T-helper 1 cell treated with Interleukin-12 subunit alpha and Interleukin-12 subunit beta and Interleukin-4 antibody, amounts not matched to agents 30 ng/mL and 1 ng/mL, for 36 hours (primary cell): ENCODE results near the gene APOF. TPM values are rescaled to one million over a fixed set of nuclear protein-coding genes. Genes with fewer than 3 reads are reported as not detected.
"Not testable (repeated sequence)": the region's sequence is repeated elsewhere in the genome, so short reads cannot be mapped to it uniquely, and the experiment has no call there.

ENCODE experiments used
- intact Hi-C: fragments of 100-400 bp; cut with micrococcal nuclease; formaldehyde crosslinking; loops from one replicate; pipeline ENCODE4 v1.15.1; 2024
- total RNA-seq: library from RNA; stranded (reverse); gene quantifications from 2 replicates; pipeline ENCODE4 v1.2.3, GENCODE V29; 2022

The APOF gene
- total RNA-seq, 1 donor from 2014 or later = not detected

DNA sequence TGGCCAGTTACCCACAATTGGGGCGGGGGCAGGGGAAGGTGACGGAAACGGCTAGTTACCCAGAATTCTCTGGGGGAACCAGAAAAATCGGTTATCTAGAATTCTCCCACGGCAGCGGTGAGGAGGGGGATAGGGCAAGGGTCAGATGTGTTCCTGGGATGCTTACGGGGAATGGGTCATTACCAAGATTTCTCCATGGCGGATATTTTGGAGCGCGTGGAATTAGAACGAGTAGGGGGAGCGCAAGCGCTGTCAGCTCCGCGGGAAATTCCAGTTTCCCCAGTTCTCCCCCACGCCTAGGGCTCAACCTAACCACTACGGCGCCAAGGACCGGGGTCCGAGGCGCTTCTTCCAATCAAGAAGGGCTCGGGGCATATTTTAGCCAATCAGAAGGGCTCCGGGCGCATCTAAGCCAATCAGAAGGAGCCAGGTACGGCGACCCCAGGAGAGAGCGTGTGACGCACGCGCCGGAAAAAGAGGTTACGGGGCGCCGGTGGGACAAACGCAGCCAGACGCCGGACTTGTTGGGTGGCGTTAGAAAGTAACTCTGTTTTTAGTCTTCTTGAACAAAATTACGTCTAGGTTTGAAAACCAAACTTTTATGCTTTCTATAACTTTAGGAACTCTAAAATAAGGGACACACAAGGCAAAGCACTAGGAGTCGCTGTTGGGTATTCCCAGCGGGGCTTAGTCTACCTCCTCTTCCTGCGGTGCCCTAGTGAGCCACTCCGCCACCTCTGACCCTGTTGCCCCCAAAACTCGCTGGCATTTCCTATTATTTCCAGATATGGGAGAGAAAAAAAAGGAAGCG, 28.8 kb downstream of the APOF start, which contains the start of gene PAN2:
Gene PAN2 (minus strand): TSS at position 322 of the 811 bp plus-strand sequence. CDS start 906 bp downstream, outside the sequence.
- intact Hi-C loops = loop anchor here (1.0 kb wide), 11 partner anchors 18 to 411 kb away; partner anchors contain the start of genes CS, NABP2, SPRYD4 and STAT2

DNA sequence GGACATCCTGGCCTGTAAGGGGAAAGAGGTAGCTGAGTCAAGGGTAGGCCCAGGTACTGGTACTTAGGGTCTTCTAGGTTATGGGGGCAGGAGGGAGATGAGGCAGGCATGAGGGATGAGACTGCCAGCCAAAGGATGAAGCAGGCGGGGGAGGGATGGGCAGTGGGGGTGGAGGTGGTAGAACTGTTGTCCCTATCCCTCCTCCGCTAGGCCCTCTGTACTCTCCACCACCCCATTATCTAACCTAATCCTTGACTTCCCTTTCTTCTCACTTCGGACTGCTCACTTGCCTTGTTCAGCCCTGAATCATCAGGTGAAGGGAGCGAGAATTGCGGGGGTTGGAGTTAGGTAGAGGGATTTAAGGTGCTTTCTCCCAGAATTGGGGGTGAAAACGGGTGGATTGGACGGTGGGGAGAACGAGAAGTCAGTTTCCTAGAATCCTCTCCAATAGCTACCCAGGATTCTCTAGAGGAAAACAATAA, 29.4 kb downstream of the APOF start:
- intact Hi-C loops = loop anchor here (1.0 kb wide), 6 partner anchors 27 to 412 kb away; partner anchors contain the start of genes NABP2, STAT2, TIMELESS and ZC3H10

DNA sequence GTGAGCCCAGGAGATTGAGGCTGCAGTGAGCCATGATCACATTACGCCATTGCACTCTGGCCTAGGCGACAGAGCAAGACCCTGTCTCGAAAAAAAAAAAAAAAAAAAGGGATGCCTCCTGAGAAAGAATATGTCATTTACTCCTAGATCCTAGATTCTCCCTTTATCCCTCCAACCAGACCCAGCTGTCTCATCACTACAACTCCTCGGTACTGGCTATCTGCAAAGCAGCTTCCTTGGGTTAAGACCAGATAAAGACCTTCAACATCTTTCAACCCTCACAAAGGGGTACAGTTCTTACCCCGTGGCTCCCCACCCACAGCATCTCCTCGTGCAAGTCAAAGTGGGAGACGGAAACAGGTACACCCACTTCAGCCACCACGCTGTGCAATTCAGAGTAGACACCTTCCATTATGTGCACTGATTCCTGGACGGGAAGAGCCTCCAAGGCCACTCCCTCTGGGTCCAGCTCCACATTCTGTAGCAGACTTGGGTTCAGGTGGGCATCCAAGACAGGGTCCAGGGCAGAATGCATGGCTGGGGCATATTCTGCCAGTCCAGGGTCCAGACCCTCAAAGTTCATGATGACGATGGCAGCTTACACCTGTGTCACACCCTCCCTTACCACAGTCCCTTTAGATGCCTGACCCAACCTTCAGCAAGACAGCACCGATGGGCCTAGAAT, 30.0 kb downstream of the APOF start:
- intact Hi-C loops = loop anchor here (1.0 kb wide), 6 partner anchors 28 to 413 kb away; partner anchors contain the start of genes NABP2, STAT2, TIMELESS and ZC3H10

DNA sequence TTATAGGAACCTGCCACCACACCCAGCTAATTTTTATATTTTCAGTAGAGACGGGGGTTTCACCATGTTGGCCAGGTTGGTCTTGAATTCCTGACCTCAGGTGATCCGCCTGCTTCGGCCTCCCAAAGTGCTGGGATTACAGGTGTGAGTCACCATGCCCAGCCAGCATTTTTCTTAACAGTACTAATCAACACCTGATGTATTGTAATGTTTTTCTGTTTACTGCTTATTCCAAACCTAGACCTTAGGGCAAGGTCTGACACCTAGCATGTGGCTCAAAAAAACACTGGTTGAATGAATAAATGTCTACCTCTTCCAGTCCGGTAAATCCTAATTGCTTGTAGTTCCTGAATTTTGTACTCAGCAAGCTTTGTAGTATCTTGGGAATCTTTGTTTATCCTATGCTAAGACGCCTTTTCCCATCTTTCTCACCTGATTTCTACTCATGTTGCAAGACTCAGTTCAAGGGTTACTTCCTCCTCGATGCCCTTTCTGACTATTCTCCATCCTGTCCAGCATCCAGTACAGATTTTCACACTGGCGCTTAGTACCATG, 31.6 kb downstream of the APOF start:
- intact Hi-C loops = no loop called here

DNA sequence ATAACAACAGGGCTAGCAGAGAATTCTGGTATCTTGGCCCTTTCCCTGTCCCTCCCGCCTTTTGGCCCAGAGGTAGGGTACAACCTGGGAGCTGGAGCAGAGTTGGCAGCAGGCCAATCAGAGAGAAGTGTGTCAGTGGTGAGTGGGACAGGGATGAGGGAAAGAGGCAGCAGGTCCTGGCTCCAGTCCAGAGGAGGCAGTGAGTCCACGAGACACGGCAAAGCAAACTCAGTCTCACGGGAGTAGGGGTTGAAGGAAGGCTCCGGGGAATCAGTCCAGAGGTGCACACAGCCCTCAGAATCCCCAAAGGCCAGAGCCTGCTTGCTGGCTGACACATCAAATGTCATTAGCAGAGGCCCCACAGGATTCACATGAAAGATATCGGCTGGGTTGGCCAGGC, 36.1 kb downstream of the APOF start:
- intact Hi-C loops = no loop called here

DNA sequence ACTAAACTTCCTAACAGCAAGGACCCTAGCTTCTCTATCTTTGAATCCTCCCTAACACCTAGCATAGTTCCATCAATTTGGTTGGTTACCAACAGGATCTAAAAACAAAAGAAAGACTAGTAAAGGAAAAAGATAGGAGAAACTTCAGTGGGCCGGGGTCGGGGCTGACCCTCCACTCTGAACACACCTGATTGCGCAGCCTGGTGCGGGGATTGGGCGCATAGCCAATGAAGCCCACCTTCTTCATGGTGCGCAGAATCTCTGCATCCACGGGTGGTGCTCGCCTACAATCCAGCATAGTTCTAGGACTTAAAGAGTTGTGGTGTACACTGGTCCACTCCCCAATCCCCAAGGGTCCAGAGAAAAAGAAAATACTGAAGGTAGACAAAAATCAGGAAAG, 36.5 kb downstream of the APOF start:
- intact Hi-C loops = no loop called here

DNA sequence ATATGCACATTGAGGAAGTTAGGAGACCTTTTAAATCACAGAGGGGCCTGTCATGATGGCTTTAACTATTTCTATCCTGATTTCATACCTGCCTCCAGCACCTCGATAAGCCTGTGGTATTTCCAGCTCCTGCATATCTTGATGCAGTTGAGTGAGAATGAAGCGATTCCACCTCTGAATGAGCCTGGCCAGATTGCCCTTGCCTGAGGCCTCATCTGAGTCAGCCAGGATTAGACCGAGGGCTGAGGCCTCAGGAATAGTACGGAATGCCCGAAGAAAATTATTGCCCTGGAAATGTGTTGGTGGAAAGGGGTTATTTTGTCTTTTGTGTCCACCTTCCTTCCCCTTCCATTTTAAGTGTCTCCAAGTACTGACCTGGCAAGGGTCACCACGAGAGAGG, 38.5 kb downstream of the APOF start:
- intact Hi-C loops = no loop called here

DNA sequence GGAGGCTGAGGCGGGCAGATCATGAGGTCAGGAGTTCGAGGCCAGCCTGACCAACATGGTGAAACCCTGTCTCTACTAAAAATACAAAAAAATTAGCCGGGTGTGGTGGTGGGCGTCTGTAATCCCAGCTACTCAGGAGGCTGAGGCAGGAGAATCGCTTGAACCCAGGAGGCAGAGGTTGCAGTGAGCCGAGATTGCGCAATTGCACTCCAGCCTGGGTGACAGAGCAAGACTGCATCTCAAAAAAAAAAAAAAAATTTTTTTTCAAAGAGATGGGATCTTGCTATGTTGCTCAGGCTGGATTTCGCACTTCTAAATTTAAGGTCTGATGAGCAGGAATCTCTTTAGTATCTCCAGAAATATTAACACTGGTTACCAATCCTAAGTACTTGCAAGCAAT, 41.0 kb downstream of the APOF start:
- intact Hi-C loops = not testable (repeated sequence)

DNA sequence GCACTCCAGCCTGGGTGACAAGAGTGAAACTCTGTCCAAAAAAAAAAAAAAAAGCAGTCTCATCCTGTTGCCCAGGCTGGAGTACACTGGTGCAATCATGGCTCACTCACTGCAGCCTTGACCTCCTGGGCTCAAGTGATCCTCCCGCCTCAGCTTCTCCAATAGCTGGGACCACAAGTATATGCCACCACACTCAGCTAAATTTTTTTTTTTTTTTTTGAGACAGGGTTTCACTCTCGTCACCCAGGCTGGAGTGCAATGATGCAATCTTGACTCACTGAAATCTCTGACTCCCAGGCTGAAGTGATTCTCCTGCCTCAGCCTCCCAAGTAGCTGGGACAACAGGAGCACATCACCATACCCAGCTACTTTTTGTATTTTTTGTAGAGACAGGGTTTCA, 41.6 kb downstream of the APOF start:
- intact Hi-C loops = no loop called here

DNA sequence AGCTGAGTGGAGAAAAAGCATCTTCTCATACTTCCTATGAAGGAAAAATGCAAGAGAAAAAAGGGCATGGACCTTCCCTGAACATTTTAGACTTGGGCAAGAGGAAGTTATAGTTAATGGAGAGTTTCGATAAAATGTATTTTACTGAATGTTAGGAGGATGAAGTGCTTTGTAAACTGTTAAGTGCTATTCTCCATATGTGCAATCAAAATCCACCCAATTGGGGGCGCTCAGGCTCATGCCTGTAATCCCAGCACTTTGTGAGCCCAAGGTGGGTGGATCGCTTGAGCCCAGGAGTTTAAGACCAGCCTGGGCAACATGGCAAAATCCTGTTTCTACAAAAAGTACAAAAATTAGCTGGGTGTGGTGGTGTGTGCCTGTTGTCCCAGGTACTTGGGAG, 45.0 kb downstream of the APOF start:
- intact Hi-C loops = loop anchor here (5.0 kb wide), 1 partner anchor 310 kb away; no protein-coding TSS in a partner anchor

DNA sequence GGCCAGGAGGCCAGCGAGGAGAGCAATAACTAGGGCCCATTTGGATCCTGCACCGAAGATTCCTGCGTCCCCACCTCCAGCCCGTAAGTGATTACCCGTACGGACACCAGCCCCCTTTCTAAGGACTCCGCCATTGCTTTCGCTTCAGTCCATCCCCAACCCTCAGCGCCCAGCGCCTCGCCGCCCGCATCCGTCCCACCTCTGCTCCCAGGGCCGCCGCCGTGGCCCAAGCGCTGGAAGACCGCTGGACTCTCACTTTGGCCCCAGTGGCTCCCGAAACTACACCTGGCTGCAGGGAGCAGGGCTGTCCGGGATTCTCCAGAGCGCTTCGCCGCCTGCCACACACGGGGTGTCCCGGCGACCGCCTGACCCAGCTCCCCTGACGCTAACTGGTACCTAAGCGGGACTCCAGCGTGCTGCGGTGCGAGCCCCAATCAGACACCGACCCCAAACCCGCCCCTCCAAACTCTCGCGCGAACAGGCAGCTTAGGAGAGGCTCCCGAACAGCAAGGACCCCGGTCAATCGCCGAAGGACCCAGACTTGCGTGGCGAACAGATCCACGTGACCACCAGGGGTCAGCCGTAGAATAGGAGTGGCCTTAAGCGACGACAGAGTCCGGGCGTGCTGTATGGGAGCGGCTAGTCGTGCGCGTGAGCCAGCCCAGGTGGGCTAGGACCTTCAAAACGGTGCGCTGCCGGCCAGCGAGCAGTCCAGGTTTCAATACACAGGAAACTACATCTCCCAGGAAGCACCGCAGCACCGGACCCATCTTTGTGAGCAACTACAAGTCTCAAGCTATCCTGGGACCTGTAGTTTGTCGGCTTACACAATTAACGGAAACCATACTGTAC, 46.8 kb downstream of the APOF start, which contains the start of gene CNPY2:
Gene CNPY2 (minus strand): TSS at position 367 of the 852 bp plus-strand sequence. CDS start 771 bp downstream, outside the sequence.
- intact Hi-C loops = loop anchor here (1.0 to 5.0 kb wide), 16 partner anchors 16 to 389 kb away; partner anchors contain the start of genes COQ10A, CS, IL23A and MYL6B

DNA sequence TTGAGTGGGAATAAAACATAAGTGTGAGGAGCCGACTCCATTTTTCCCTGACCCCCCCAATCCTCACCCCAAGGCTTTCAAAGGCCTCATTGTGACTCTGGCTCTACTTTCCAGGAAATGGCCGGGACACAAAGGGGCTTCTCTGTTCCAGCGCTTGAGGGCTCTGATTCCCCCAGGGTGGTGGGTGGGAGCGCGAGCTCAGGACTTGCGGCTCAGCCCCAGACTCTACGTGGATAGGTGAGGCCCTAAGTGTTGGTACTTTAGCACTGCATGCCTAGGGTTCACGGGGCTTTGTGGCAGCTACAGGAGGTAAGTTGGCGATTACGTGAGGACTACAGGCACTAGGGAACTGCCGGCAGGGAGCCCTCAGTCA, 47.4 kb downstream of the APOF start:
- intact Hi-C loops = loop anchor here (5.0 kb wide), 1 partner anchor 312 kb away; no protein-coding TSS in a partner anchor

DNA sequence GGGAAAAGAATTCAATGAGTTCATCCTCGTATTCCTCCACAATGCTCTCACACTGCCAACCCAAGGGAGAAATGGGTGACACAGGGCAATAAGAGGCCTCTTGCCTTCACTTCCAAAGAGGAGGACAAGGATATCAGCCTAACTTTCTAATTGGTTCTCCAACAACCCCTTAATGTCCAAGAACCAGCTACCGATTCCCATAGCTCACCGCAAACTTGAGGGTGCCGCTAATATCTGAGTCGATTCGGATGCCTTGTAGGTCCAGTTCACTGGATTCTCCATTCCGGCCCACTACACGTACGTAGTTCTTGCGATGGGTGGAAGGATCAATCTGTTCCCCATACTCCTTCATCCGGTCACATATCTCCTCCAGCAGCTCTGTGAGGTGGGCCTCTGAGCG, 51.7 kb downstream of the APOF start:
- intact Hi-C loops = no loop called here

Other genes with a start within 250 kb of the APOF start
- gene RPL41, start 246.2 kb downstream of the APOF start, total RNA-seq = 3,184 and 3,191 TPM in 2 replicates
- gene ZC3H10, start 244.6 kb downstream of the APOF start, total RNA-seq = 9.5 and 10.1 TPM in 2 replicates
- gene ESYT1, start 234.6 kb downstream of the APOF start, total RNA-seq = 261 and 266 TPM in 2 replicates
- gene MYL6B, start 210.3 kb downstream of the APOF start, total RNA-seq = 52.2 and 61.9 TPM in 2 replicates
- gene MYL6, start 204.5 kb downstream of the APOF start, total RNA-seq = 1,662 and 1,663 TPM in 2 replicates
- gene SMARCC2, start 173.4 kb downstream of the APOF start, total RNA-seq = 140 and 147 TPM in 2 replicates
- 37.8 and 40.7 TPM in 2 replicates for gene RNF41, start 140.9 kb downstream of the APOF start, total RNA-seq
- gene NABP2, start 138.5 kb downstream of the APOF start, total RNA-seq = 62.1 and 66.5 TPM in 2 replicates
- gene SLC39A5, start 132.8 kb downstream of the APOF start, total RNA-seq = 1.1 and 1.9 TPM in 2 replicates
- gene ANKRD52, start 104.5 kb downstream of the APOF start, total RNA-seq = 57.8 and 74.9 TPM in 2 replicates
- gene COQ10A, start 95.9 kb downstream of the APOF start, total RNA-seq = 17.9 and 19.9 TPM in 2 replicates
- 255 and 262 TPM in 2 replicates for gene CS, start 62.5 kb downstream of the APOF start, total RNA-seq
- 141 and 153 TPM in 2 replicates for gene CNPY2, start 46.9 kb downstream of the APOF start, total RNA-seq
- gene PAN2, start 28.9 kb downstream of the APOF start, total RNA-seq = 32.7 and 44.2 TPM in 2 replicates
- gene IL23A, start 24.0 kb downstream of the APOF start, total RNA-seq = 31.6 and 32.8 TPM in 2 replicates
- gene STAT2, start 2.8 kb downstream of the APOF start, total RNA-seq = 239 and 243 TPM in 2 replicates
- gene TIMELESS, start 86.6 kb upstream of the APOF start, total RNA-seq = 37.6 and 40.5 TPM in 2 replicates
- not detected in 2 replicates for gene MIP, start 91.8 kb upstream of the APOF start, total RNA-seq
- 4.6 and 4.8 TPM in 2 replicates for gene SPRYD4, start 105.7 kb upstream of the APOF start, total RNA-seq
- gene GLS2, start 125.3 kb upstream of the APOF start, total RNA-seq = 0.63 and 1.2 TPM in 2 replicates
- 5.3 and 5.6 TPM in 2 replicates for gene RBMS2, start 159.0 kb upstream of the APOF start, total RNA-seq